HG03108 (cell line): Measurements from ENCODE around the gene BNC2.

Source experiments
- ATAC-seq: cut with Tn5 transposase; IDR thresholded peaks from one replicate; pipeline ENCODE4 v1.9.1; 2021; ENCODE audit warnings: moderate library complexity; ENCODE audit not compliant: unreplicated experiment

BNC2 gene

DNA sequence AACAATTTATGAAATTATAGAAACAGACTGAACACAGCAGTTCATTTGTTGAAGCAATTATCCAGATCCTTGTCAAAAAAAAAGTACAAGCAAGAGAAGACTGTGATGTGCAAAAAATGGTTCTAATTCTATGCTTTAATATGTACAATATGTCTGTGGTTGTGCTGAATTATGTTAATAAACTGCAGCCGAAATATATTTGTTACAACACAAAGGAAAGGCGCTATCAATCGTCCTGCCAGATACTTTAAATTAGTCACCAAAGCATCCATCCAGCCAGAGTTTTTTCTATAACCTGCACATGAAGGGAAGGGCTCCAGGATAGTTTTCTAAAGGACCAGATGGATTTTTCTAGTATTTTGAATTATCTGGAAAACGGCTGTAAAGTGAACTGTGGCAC lies 259.5 kb downstream of the BNC2 start:
- ATAC-seq: no peak

DNA sequence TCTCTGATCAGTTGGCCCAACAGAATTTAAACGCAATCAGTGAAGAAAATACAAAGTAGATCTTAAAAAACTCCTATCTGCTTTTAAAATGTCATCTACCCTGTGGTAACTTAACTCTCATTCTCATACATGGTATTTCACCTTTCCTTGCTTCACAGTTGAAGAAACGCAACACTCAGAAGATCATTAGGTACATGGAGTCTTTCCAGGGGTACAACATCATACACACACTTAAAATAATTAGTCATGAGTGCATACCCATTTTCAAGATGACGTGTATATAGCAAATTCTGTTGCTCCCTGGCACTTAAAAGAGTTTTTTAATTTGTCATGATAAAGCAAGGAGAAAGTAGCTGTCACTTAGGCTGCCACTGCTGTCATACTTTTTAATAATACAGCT lies 259.9 kb downstream of the BNC2 start:
- no peak for ATAC-seq

DNA sequence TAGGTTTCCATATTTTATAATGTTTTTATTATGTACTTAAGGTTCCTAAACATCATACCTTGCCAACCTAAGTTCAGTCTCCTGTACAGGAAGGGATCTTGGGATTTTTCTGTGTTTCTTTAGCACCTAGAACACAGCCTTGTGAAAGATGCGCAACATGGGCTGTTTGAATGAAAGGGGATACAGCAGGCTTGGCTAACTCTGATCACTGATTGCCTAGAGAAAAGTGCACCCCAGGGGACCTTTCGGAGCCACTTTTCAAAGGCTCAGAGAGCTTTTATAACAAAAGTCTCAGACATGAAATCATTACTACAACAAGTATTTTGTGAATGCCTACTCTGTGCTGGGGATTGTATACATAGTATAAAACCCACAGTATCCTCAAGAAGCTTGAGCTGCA lies 261.6 kb downstream of the BNC2 start:
- ATAC-seq: no peak

DNA sequence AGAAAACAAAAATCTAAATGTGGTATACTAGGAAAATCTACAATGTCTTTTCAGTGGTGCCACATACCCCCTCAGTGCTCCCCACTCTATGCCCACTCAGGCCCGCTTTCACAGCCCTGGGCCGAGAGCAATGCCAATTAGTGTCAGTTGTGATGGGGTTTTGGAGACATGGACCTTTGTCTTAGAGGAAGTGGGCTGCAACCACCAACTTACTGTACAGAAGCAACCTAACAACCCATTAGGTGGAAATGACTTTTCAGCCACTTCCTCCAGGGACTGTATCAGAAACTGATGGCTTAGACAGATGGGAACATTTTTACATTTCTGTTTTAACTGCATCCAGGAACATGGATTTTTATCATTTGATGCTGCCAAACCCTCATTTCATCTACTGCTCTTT lies 268.0 kb downstream of the BNC2 start:
- no peak for ATAC-seq

DNA sequence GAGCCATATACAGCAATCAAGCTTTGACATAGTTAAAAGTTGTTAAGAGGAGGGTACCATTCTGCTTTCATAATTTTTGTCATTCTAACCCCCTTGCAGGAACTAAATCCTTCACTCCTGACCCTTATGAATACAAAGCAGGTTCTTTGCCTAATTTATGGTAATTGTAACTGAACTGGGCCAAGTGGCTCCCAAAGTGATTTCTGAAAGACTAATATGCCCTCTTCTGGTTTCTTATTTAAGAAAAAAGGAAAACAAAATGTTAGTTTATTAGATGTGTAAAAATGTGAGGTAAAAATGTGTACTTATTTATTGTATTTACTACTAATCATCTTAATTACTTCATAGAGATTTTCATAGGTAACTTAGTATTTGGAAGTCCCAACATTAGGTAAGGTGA lies 268.5 kb downstream of the BNC2 start:
- ATAC-seq: no peak

DNA sequence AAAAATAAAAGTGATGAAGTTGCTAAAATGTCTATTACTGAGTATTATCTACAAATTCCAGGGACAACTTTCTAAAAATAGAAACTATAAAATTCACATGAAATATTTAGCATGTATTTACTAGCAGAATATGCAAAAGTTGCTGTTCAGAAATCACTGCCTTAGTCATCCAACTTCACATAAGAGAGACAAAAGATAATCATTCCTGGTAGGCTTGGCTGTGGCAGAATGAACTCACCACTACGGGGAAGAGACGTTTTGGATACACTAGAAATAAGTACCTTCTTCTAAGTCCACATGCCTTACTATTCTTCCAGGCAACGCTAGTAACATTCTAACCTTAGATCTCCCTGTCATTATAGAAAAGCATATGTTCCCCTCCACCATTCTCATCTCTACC lies 272.2 kb downstream of the BNC2 start:
- ATAC-seq: no peak

- no peak for ATAC-seq
These were observed 273.3 kb downstream of the BNC2 start for GRCh38 chr9:16597136-16597535.

DNA sequence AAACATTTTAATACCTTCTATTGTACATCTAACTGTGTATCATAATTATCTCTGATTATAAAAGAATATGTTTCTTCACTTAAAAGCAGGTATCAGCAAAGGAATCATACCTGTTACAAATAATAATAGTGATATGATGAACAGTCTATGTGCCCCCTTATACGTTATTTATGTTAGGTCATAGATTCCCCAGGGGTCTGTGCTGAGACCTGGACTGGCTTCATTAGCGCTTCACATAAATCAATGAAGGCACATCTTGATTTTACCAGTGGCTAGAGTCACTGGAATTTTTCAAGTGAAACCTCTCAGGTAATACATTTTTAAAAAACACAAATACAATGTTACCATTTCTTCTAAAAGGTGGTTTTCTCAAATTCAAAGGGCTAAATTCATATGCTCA lies 275.2 kb downstream of the BNC2 start:
- ATAC-seq: no peak

DNA sequence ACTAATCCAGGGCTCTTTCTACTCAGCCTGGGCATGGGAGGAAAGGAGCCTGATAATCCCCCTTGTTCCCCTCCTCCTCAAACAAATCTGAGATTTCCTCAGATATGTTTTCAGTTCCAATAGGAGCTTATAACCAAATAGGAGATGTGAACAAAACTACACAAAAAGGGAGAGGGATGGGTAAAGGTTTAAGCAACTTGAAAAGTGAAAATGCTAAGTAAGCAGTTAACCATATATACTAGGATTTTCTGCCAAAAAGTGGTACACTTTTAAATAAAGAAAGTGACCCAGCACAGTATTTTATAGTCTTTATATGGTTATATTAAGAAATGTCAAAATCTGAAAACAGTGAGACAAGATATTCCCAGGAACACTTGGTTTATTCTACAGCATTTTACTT lies 275.7 kb downstream of the BNC2 start:
- no peak for ATAC-seq

DNA sequence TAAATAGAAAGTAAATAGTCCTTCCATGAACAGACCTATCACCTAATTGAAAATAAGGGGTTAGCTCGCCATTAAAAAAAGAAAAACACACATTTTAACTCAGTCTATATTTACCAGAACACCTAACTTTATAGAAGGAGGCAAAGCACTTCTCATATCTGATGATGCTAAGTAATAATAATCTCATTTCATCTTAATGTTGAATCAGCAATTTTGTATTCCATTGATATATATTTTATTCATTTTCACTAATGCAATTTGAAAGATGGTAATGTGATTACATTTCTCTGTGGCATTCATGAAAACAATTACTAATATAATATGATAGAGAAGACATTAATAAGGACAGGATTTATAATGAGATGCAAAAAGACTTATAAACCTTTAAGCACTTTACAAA lies 276.7 kb downstream of the BNC2 start:
- no peak for ATAC-seq

DNA sequence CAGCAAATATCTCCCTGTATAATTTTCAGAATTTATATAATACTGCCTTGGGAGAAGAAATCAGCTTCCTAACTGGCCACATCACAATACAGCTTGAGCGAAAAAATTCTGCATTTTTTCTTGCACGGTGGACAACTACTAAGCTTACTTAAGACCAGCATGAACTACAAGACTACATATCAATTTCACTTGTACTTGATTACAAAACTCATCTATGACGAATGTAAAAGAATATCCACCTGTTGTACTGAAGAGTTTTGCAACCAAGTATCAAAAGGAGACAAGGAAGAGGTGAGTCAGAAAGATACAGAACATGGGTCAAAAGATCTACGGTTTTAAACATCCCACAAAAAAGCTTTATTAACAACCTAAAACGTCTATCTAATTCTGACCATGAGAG lies 279.4 kb downstream of the BNC2 start:
- ATAC-seq: no peak

- ATAC-seq: no peak
These were observed 284.9 kb downstream of the BNC2 start for GRCh38 chr9:16585591-16585990.

- no peak for ATAC-seq
These were observed 290.5 kb downstream of the BNC2 start for GRCh38 chr9:16579872-16580432.

GRCh38 chr9:16575986-16576245 lies 294.6 kb downstream of the BNC2 start:
- no peak for ATAC-seq

- no peak for ATAC-seq
These were observed 295.1 kb downstream of the BNC2 start for GRCh38 chr9:16575142-16575985.

GRCh38 chr9:16572005-16572734 lies 298.3 kb downstream of the BNC2 start:
- ATAC-seq: no peak

- ATAC-seq: no peak
These were observed 299.2 kb downstream of the BNC2 start for GRCh38 chr9:16571127-16571802.

DNA sequence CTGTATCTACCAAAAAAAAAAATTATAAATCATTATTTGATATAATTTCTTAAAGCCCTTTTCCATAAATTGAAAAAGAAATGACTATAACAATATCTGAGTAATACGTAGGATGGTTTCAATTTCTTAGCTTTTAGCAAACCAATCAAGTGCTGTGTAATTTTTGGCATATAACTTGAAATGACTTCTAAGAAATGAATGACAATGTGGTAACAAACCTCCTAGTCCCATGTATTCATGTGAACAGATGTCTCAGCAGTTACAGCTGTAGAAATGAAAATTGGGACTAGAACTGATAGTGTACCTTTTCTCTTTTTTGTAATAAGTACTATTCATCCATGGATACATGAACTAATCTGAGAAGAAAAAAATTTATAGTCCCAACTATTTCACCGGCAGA lies 307.0 kb downstream of the BNC2 start:
- ATAC-seq: no peak

DNA sequence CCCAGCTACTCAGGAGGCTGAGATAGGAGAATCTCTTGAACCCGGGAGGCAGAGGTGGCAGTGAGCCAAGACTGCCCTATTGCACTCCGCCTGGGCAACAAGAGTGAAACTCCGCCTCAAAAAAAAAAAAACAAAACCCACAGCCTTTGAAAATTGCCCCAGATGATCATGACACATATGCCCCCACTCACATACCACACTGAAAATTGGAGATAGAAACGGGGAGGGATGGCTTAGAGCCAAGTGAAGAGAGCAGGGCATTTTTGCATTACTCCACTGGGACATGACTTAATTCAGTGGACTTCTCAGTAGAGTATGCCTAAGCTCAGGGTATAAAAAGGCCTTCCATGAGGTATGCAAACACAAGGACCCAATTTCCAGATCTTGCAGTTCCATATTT lies 309.3 kb downstream of the BNC2 start:
- ATAC-seq: no peak

- no peak for ATAC-seq
These were observed 310.9 kb downstream of the BNC2 start for GRCh38 chr9:16559418-16560188.

- no peak for ATAC-seq
These were observed 314.7 kb downstream of the BNC2 start for GRCh38 chr9:16555802-16556201.
